Measurements from ENCODE around the gene HINFP. TPM values are rescaled to one million over a fixed set of nuclear protein-coding genes. Genes with fewer than 3 reads are reported as not detected.

The HINFP gene
- polyA plus RNA-seq, 1 donor from 2014 or later = 50.0 TPM

GRCh38 chr11:119113716-119114115, 7.7 kb upstream of the HINFP start:
- H3K79me2 ChIP-seq (replicated peaks; ENCODE audit: insufficient read depth, low read length) = no peaks in the 10 kb centered on the region
- TF ChIP-seq RAD21 (conservative IDR thresholded peaks at IDR 0.05) (no peak), EZH2 (IDR thresholded peaks at IDR 0.05; ENCODE audit: borderline replicate concordance, insufficient read depth, low read length, poor library complexity, severe bottlenecking) (no peak), POLR2AphosphoS5 (IDR thresholded peaks at IDR 0.05) (no peak), SMC3 (conservative IDR thresholded peaks at IDR 0.05; ENCODE audit: poor library complexity) (no peak), TAF1 (IDR thresholded peaks at IDR 0.05; ENCODE audit: low read depth) (no peak), EP300 (conservative IDR thresholded peaks at IDR 0.05; ENCODE audit: poor library complexity, severe bottlenecking) (no peak), CTCF (IDR thresholded peaks at IDR 0.05; ENCODE audit: poor library complexity, severe bottlenecking) (no peak), MXI1 (conservative IDR thresholded peaks at IDR 0.05; ENCODE audit: poor library complexity, severe bottlenecking) (no peak), REST (IDR thresholded peaks at IDR 0.05; ENCODE audit: borderline replicate concordance) (no peak)
- no peaks in the 10 kb centered on the region for H3K9me3 ChIP-seq (ENCODE audit: low read length)
- H3K4me2 ChIP-seq (ENCODE audit: low read length) = no peak overlapping the region
- H3K9ac ChIP-seq (ENCODE audit: low read length) = no peak overlapping the region
- no peaks in the 10 kb centered on the region for H3F3A ChIP-seq (ENCODE audit: insufficient read depth, low read length, poor library complexity, severe bottlenecking)
- H3K4me3 ChIP-seq (ENCODE audit: low read length) = no peak overlapping the region
- no peaks in the 10 kb centered on the region for H3K36me3 ChIP-seq (ENCODE audit: insufficient read depth, low read length)
- H3K9me2 ChIP-seq (ENCODE audit: insufficient read depth, low read length) = no peaks in the 10 kb centered on the region
- no peaks in the 10 kb centered on the region for H4K20me1 ChIP-seq (ENCODE audit: insufficient read depth)
- no peaks in the 10 kb centered on the region for H3K27me3 ChIP-seq (ENCODE audit: insufficient read depth, low read depth, low read length)
- no peak overlapping the region for H3K27ac ChIP-seq (ENCODE audit: low read length)
- no peak overlapping the region for H2AFZ ChIP-seq (ENCODE audit: low read depth, low read length)

GRCh38 chr11:119114351-119114750, 7.0 kb upstream of the HINFP start:
- TF ChIP-seq RAD21 (conservative IDR thresholded peaks at IDR 0.05) = no peak
- no peak for TF ChIP-seq CTCF (IDR thresholded peaks at IDR 0.05; ENCODE audit: poor library complexity, severe bottlenecking)
- TF ChIP-seq REST (IDR thresholded peaks at IDR 0.05; ENCODE audit: borderline replicate concordance) = no peak
- TF ChIP-seq EP300 (conservative IDR thresholded peaks at IDR 0.05; ENCODE audit: poor library complexity, severe bottlenecking) = no peak
- no peak for TF ChIP-seq TAF1 (IDR thresholded peaks at IDR 0.05; ENCODE audit: low read depth)
- no peak for TF ChIP-seq MXI1 (conservative IDR thresholded peaks at IDR 0.05; ENCODE audit: poor library complexity, severe bottlenecking)
- no peak for TF ChIP-seq SMC3 (conservative IDR thresholded peaks at IDR 0.05; ENCODE audit: poor library complexity)
- Histone ChIP-seq H3K27ac (ENCODE audit: low read length) (no peak overlapping the region), H3F3A (ENCODE audit: insufficient read depth, low read length, poor library complexity, severe bottlenecking) (no peaks in the 10 kb centered on the region)

More at GRCh38 chr11:119114351-119114750, 7.0 kb upstream of the HINFP start:
- Histone ChIP-seq H3K4me3 (ENCODE audit: low read length) (no peak overlapping the region), H3K27me3 (ENCODE audit: insufficient read depth, low read depth, low read length) (no peaks in the 10 kb centered on the region), H3K9me3 (ENCODE audit: low read length) (no peaks in the 10 kb centered on the region), H3K9me2 (ENCODE audit: insufficient read depth, low read length) (no peaks in the 10 kb centered on the region), H4K20me1 (ENCODE audit: insufficient read depth) (no peaks in the 10 kb centered on the region), H3K4me2 (ENCODE audit: low read length) (no peak overlapping the region), H3K9ac (ENCODE audit: low read length) (no peak overlapping the region), H3K36me3 (ENCODE audit: insufficient read depth, low read length) (no peaks in the 10 kb centered on the region), H3K79me2 (replicated peaks; ENCODE audit: insufficient read depth, low read length) (no peaks in the 10 kb centered on the region), H2AFZ (ENCODE audit: low read depth, low read length) (no peak overlapping the region)
